ENCODE results near the gene UBALD1. TPM values are rescaled to one million over a fixed set of nuclear protein-coding genes. Genes with fewer than 3 reads are reported as not detected.

Gene UBALD1
- total RNA-seq, 1 donor: 9.4 TPM

GRCh38 chr16:4660454-4661007, 45.8 kb upstream of the UBALD1 start:
- TF ChIP-seq CTCF (IDR thresholded peaks at IDR 0.05; ENCODE audit: extremely low read depth, low read depth, low read length): no peak
- H3K9me3 ChIP-seq (ENCODE audit: low read depth, low read length): no peaks in the 10 kb centered on the region
- H3K27me3 ChIP-seq (ENCODE audit: insufficient read depth, low read length): no peaks in the 10 kb centered on the region
- H3K4me3 ChIP-seq (ENCODE audit: insufficient read depth, low read length): no peak overlapping the region
- peak; percentile 98 for DNase-seq (ENCODE audit: insufficient read length, low spot score, missing footprints)
- H4K20me1 ChIP-seq (ENCODE audit: insufficient read depth, low read length): peaks cover 30% of the 10 kb centered on the region
- no peak overlapping the region for H3K4me2 ChIP-seq (ENCODE audit: insufficient read depth, low read length)
- peaks cover 45% of the 10 kb centered on the region for H3K36me3 ChIP-seq (ENCODE audit: insufficient read depth, low read length)
- no peak overlapping the region for H2AFZ ChIP-seq (ENCODE audit: low read length)
- peaks cover 28% of the 10 kb centered on the region for H3K79me2 ChIP-seq (ENCODE audit: insufficient read depth, low read length)
- H3K27ac ChIP-seq (ENCODE audit: low read depth, low read length): peak overlapping the region; percentile 48
- H3K4me1 ChIP-seq (ENCODE audit: insufficient read depth, low read length): peaks cover 11% of the 10 kb centered on the region

- Histone ChIP-seq H3K4me1 (ENCODE audit: insufficient read depth, low read length) (peaks cover 11% of the 10 kb centered on the region), H3K27ac (ENCODE audit: low read depth, low read length) (peak overlapping the region; percentile 48), H3K4me2 (ENCODE audit: insufficient read depth, low read length) (no peak overlapping the region), H3K4me3 (ENCODE audit: insufficient read depth, low read length) (no peak overlapping the region), H2AFZ (ENCODE audit: low read length) (no peak overlapping the region), H3K36me3 (ENCODE audit: insufficient read depth, low read length) (peaks cover 41% of the 10 kb centered on the region), H4K20me1 (ENCODE audit: insufficient read depth, low read length) (peaks cover 30% of the 10 kb centered on the region), H3K9me3 (ENCODE audit: low read depth, low read length) (no peaks in the 10 kb centered on the region), H3K79me2 (ENCODE audit: insufficient read depth, low read length) (peaks cover 34% of the 10 kb centered on the region), H3K27me3 (ENCODE audit: insufficient read depth, low read length) (no peaks in the 10 kb centered on the region)
- DNase-seq (ENCODE audit: insufficient read length, low spot score, missing footprints): peak; percentile 92
- TF ChIP-seq CTCF (IDR thresholded peaks at IDR 0.05; ENCODE audit: extremely low read depth, low read depth, low read length): no peak
These were observed 45.0 kb upstream of the UBALD1 start for GRCh38 chr16:4659363-4660353.

GRCh38 chr16:4656695-4657686, 42.3 kb upstream of the UBALD1 start:
- peak; percentile 88 for DNase-seq (ENCODE audit: insufficient read length, low spot score, missing footprints)
- H3K79me2 ChIP-seq (ENCODE audit: insufficient read depth, low read length): peaks cover 31% of the 10 kb centered on the region
- no peak overlapping the region for H3K27ac ChIP-seq (ENCODE audit: low read depth, low read length)
- no peaks in the 10 kb centered on the region for H3K9me3 ChIP-seq (ENCODE audit: low read depth, low read length)
- H3K4me1 ChIP-seq (ENCODE audit: insufficient read depth, low read length): peaks cover 11% of the 10 kb centered on the region
- H3K36me3 ChIP-seq (ENCODE audit: insufficient read depth, low read length): peaks cover 37% of the 10 kb centered on the region
- H3K27me3 ChIP-seq (ENCODE audit: insufficient read depth, low read length): no peaks in the 10 kb centered on the region
- no peak for TF ChIP-seq CTCF (IDR thresholded peaks at IDR 0.05; ENCODE audit: extremely low read depth, low read depth, low read length)
- no peak overlapping the region for H3K4me3 ChIP-seq (ENCODE audit: insufficient read depth, low read length)
- H3K4me2 ChIP-seq (ENCODE audit: insufficient read depth, low read length): no peak overlapping the region
- H4K20me1 ChIP-seq (ENCODE audit: insufficient read depth, low read length): peaks cover 24% of the 10 kb centered on the region
- no peak overlapping the region for H2AFZ ChIP-seq (ENCODE audit: low read length)
